ENCODE measurements around the gene PSMB9.

- TF ChIP-seq, protein P1, sequence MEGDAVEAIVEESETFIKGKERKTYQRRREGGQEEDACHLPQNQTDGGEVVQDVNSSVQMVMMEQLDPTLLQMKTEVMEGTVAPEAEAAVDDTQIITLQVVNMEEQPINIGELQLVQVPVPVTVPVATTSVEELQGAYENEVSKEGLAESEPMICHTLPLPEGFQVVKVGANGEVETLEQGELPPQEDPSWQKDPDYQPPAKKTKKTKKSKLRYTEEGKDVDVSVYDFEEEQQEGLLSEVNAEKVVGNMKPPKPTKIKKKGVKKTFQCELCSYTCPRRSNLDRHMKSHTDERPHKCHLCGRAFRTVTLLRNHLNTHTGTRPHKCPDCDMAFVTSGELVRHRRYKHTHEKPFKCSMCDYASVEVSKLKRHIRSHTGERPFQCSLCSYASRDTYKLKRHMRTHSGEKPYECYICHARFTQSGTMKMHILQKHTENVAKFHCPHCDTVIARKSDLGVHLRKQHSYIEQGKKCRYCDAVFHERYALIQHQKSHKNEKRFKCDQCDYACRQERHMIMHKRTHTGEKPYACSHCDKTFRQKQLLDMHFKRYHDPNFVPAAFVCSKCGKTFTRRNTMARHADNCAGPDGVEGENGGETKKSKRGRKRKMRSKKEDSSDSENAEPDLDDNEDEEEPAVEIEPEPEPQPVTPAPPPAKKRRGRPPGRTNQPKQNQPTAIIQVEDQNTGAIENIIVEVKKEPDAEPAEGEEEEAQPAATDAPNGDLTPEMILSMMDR (IDR thresholded peaks at IDR 0.05), result no peak
- no peak for TF ChIP-seq ZFX (IDR thresholded peaks at IDR 0.05; ENCODE audit: borderline replicate concordance)
These were observed 7.0 kb upstream of the PSMB9 start for GRCh38 chr6:32847004-32847403.
